GM19467 (cell line): ENCODE results near the gene FBXL13.
"Not testable (repeated sequence)": the region's sequence is repeated elsewhere in the genome, so short reads cannot be mapped to it uniquely, and the experiment has no call there.

Experiments used
- ATAC-seq: cut with Tn5 transposase; IDR thresholded peaks from one replicate; pipeline ENCODE4 v1.9.1; 2021; ENCODE audit warnings: mild to moderate bottlenecking, moderate library complexity; ENCODE audit not compliant: unreplicated experiment

The FBXL13 gene

DNA sequence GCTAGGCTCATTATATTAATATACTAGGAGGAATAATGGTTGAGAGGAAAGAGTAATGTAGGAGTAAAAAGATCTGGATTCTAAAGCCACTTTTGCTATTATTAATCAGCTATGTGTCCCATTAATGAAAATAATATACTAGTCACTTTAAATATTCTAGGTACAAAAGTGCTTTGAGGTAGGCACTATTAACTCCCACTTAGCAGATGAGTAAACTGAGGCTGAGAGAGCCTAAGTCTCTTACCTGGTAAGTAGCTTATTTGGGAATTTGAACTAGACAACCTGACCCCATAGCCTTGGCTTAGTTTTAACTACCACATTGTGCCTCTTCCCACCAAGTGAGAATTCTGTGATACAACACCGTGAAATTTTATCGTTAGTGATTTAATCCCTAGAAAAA, 6.3 kb upstream of the FBXL13 start:
- ATAC-seq: no peak

DNA sequence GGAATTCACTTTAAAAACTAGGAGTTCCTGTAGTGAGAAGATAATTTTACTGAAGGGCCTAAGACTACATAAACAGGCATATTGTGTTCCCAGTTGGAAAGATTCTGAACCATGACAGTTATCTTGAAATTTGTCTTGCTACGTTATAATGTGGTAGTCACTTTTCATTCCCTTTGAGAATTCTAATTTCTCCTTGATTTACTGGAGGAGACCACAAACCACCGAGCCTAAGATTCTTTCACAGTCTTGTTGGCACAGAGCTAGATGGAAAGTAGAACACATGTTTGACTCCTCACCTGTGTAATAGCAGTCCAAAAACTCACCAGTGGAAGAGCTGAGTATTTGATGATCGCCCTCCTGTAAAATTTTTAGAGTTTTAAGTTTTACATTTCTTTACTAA, 5.2 kb upstream of the FBXL13 start:
- ATAC-seq: no peak

GRCh38 chr7:103078226-103078625, 3.6 kb upstream of the FBXL13 start:
- not testable (repeated sequence) for ATAC-seq

- no peak for ATAC-seq
These were observed 2.7 kb upstream of the FBXL13 start for GRCh38 chr7:103077318-103077717.

GRCh38 chr7:103076764-103077163, 2.2 kb upstream of the FBXL13 start:
- ATAC-seq: no peak

GRCh38 chr7:103075337-103075918, 832 bp upstream of the FBXL13 start:
- ATAC-seq: peak; percentile 29

DNA sequence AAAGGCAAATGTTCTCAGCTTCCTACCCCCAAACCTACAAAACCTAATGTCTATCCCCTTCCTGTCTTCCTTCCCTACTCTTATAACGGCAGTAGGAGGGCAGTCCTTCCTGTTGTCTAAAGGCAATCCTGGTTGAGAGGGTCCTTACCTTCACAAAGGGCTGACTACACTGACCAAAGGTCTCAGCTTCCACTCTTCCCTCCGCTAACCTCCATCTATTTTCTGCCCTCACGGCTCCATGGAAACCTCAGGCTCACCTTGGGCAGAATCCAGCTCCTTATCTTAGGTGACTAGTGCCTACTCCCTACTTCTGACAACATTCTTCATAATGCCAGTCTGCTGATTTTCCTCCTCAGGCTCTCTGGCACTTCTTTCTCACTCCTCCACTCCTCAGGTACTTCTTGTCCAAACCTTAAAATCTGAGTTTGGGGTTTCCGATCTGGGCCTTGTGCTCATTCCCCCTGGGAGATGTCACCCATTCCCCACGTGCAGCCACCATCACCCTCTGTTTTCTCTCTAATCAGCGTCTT, 542 bp downstream of the FBXL13 start:
- ATAC-seq: no peak

DNA sequence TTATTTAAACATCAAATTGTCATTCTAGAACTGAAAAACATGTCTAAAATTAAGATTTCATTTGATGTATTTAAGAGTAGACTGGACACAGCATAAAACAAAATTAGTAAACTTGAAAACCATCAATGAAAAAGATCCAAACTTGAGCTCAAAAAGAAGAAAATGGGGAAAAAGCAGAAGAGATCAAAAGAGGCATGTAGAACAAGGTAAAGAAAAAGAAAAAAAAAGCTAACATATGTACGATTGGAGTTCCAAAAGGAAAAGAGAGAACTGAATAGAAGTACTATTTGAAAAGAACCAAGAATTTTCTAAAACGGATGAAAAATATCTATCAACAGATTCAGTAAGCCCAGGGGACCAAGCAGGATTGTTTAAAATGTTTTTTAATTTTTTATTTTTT, 3.6 kb downstream of the FBXL13 start:
- no peak for ATAC-seq

GRCh38 chr7:103068414-103069403, 5.9 kb downstream of the FBXL13 start:
- no peak for ATAC-seq

GRCh38 chr7:103065667-103066066, 8.9 kb downstream of the FBXL13 start:
- no peak for ATAC-seq

DNA sequence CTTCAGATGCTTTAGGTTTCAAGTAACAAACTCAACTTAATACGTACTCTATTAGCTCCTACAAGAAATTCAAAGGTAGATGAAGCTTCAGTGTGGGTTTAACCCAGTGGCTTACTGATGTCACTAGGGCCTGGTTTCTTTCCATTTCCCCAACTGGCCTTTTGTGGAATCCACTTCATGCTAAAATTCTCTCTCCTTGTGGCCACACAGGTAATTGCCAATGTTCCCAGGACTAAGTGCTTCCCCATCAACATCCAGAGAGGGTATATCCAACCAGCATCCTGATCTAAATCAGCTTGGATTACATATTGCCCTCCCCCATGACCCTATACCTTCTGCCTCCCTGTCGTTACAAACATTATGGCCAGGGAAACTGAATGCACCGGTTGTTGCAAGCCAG, 10.7 kb downstream of the FBXL13 start:
- ATAC-seq: no peak

DNA sequence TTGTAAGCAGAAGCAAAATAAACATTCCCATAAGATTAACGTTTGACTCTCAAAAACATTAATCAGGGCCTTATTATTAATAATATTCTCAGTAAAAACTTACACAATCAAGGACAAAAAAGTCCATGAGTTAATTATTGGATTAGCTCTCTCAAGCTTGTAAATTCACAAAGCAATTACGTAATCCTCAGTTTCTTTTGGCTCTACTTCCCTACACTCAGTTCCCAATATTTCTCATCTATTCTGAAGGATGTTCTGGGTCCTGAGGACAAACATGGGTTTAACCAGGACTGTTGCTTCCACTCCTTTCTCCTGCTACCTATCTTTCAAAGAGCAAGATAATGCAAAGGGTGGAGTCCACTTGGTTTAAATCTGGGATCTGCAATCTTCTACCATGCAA, 15.1 kb downstream of the FBXL13 start:
- no peak for ATAC-seq

GRCh38 chr7:103058122-103058521, 16.5 kb downstream of the FBXL13 start:
- ATAC-seq: no peak

GRCh38 chr7:103056006-103056405, 18.6 kb downstream of the FBXL13 start:
- not testable (repeated sequence) for ATAC-seq

- no peak for ATAC-seq
These were observed 23.1 kb downstream of the FBXL13 start for GRCh38 chr7:103051519-103051918.

DNA sequence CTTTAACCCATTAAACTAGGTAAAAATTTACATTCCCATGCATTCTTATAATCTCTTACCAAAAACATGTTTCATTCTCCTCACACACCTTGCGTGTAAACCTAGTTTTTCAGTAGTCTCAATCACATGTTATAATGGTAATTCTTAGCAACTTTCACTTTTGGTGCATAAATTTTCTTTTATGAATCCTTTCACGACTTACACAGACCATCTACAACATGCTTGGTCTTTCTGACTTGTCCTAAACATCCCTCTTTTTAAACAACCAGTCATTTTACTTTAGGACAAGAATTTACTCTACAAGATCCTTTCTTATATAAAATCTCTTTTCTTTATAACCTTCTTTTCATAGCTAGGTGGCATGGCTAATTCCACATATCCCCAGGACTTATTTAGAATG, 25.8 kb downstream of the FBXL13 start:
- ATAC-seq: no peak

DNA sequence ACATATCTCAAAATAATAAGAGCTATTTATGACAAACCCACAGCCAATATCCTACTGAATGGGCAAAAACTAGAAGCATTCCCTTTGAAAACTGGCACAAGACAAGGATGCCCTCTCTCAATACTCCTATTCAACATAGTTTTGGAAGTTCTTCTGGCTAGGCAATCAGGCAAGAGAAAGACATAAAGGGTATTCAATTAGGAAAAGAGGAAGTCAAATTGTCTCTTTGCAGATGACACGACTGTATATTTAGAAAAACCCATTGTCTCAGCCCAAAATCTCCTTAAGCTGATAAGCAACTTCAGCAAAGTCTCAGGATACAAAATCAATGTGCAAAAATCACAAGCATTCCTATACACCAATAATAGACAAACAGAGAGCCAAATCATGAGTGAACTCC, 32.8 kb downstream of the FBXL13 start:
- ATAC-seq: not testable (repeated sequence)

GRCh38 chr7:103037823-103038739, 36.5 kb downstream of the FBXL13 start:
- not testable (repeated sequence) for ATAC-seq

DNA sequence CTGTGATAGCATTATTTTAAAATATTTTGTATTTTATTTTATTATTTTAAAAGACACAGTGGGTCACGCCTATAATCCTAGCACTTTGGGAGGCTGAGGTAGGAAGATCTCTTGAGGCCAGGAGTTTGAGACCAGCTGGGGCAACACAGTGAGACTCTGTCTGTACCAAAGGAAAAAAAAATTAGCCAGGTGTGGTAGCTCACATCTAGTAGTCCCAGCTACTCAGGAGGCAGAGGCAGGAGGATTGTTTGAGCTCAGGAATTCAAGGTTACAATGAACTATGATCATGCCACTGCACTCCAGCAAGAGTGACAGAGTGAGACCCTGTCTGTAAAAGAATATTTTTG, 37.1 kb downstream of the FBXL13 start:
- no peak for ATAC-seq

DNA sequence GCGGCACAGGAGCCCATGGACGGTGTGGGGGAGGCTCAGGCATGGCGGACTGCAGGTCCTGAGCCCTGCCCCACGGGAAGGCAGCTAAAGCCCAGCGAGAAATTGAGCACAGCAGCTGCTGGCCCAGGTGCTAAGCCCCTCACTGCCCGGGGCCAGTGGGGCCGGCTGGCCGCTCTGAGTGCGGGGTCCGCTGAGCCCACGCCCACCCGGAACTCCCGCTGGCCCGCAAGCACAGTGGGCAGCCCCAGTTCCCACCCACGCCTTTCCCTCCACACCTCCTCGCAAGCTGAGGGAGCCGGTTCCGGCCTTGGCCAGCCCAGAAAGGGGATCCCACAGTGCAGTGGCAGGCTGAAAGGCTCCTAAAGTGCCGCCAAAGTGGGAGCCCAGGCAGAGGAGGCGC, 40.3 kb downstream of the FBXL13 start:
- ATAC-seq: not testable (repeated sequence)

DNA sequence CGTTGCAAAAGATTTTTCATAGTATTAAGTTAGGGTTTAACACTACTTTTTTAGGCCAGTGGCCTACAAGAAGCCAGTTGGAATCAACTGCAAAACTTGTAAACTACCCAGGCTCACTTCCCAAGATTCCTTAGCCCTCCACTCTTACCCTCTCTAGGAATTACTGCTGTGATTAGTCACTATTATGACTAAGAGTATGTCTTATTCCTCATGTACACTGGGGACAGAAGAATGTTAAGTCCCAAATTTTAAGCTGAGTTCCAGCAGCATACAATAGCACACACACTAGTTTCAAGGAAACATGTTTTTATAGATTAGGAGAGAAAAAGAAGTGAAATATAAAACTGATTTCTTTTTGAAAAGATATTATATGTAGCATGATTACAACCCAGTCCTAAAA, 42.8 kb downstream of the FBXL13 start:
- ATAC-seq: no peak
